ENCODE measurements around the gene SLC9A8.

DNA sequence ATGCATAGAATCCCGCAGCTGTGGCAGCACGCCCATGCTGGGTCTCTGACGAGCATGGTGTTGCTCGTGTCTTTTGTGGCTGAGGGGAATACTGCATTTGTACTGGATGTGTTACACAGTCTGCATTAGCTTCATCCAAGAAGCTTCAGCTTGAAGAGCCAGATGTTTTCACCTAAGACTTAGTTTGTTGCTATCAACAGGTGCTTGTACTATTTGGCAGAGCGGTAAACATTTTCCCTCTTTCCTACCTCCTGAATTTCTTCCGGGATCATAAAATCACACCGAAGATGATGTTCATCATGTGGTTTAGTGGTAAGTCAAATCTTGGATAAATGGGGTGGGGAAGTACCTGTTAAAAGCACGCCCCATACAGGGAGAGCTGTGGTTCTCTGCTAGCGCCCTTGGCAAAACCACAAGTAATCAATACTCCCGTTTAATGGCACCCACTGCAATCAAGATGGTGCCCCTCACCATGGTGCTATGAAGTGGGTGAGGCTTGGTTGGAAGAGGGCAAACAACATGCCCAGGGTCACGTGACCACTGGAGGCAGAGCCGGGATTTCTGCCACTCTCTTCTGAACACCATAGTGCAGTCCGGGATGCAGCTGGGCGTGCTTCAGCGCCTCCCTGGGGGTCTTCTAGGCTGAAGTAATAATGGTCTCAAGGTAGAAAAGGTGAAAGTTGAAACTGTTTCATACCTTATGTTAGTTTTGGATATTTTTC, 68.3 kb downstream of the SLC9A8 start:
- TF ChIP-seq, protein P1, sequence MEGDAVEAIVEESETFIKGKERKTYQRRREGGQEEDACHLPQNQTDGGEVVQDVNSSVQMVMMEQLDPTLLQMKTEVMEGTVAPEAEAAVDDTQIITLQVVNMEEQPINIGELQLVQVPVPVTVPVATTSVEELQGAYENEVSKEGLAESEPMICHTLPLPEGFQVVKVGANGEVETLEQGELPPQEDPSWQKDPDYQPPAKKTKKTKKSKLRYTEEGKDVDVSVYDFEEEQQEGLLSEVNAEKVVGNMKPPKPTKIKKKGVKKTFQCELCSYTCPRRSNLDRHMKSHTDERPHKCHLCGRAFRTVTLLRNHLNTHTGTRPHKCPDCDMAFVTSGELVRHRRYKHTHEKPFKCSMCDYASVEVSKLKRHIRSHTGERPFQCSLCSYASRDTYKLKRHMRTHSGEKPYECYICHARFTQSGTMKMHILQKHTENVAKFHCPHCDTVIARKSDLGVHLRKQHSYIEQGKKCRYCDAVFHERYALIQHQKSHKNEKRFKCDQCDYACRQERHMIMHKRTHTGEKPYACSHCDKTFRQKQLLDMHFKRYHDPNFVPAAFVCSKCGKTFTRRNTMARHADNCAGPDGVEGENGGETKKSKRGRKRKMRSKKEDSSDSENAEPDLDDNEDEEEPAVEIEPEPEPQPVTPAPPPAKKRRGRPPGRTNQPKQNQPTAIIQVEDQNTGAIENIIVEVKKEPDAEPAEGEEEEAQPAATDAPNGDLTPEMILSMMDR (IDR thresholded peaks at IDR 0.05), result no peak
- TF ChIP-seq POLR2AphosphoS5 (IDR thresholded peaks at IDR 0.05; ENCODE audit: insufficient read depth in 1 of 2, low read depth in 1 of 2) (no peak), POLR2A (IDR thresholded peaks at IDR 0.05) (no peak)

Measured in vagina (tissue), 2 donors.